Activated CD8-positive, alpha-beta memory T cell treated with anti-CD3 and anti-CD28 coated beads for 24 hours (primary cell): ENCODE data around the gene DNMT3B.
"Not testable (repeated sequence)": the region's sequence is repeated elsewhere in the genome, so short reads cannot be mapped to it uniquely, and the experiment has no call there.

Experiments
- DNase-seq: peaks from one replicate; pipeline ENCODE4 v3.0.0-alpha.2; 2020

The DNMT3B gene

DNA sequence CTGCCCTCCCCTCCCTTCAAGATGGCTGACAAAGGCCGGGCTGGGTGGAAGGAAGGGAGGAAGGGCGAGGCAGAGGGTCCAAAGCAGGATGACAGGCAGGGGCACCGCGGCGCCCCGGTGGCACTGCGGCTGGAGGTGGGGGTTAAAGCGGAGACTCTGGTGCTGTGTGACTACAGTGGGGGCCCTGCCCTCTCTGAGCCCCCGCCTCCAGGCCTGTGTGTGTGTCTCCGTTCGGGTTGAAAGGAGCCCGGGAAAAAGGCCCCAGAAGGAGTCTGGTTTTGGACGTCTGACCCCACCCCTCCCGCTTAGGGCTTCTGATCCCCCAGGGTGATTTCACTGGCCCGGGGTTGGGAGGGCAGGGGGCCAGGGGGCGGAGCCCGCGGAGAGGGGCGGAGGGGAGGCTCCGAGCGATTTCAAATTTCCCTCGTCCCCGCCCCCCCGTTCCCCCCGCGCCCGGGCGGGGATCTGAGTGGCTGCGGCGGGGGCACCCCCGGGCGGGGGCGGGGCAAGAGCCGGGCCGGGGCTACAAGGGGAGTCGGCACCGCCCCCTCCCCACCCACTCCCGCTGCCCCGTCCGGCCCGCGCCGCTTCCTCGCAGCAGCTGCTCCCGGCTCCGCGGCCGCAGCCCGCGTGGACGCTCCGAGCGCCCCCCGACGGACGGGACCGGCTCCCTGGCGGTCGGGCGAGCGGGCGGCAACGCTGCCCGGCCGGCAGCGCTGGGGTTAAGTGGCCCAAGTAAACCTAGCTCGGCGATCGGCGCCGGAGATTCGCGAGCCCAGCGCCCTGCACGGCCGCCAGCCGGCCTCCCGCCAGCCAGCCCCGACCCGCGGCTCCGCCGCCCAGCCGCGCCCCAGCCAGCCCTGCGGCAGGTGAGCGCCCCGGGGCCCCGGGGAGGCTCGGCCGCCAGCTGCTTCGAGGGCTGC is at the start of gene DNMT3B:
TSS of gene DNMT3B (plus strand) at position 555 of the 923 bp plus-strand sequence. CDS start 17,939 bp downstream, outside the sequence.
- peak; percentile 89 for DNase-seq

DNA sequence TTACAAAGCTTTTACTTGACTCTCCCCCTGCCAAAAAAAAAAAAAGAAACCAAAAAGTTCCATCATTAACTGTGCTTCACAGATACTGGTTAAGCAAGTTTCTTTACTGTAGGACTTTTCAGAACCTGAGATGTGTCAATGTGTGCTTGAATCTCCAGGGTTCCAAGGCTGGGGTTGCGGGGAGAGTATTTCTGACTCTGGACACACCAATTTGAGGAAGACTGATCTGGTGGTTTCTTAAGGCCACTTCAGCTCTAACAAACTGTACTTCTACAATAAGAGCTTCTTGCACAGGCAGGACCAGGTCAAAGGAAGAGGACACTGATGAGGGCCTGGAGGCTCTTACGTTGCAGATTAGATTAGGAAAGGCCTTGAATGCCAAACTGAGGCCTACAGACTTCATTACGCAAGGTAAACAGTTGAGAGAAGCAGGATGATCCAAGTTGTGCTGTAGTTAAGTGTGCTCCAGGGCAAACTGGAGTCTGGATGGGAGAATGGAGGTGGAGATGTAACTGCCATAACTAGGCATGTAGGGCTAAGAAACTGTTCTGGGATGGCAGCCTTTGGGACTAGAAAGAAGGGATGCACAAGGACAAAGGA is 43.3 kb upstream of the DNMT3B start:
- no peak for DNase-seq

DNA sequence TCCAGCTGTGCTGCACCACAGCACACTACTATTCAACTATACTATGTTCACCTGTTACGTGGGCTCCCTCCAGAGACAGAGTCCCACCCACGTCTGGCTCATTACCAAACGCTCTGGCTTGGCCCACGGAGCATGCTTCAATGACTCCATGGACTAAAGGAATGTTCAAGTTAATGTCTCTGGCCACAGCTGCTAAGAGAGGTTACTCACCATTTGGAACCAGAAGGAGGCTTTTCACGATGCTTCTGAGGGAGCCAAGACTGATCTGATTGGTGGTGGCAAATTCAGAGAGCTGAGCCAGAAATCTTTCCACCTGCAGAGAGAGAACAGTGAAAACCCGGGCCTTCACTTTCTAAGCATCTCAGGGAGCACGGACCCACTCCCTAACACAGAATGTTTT is 34.5 kb upstream of the DNMT3B start:
- no peak for DNase-seq

DNA sequence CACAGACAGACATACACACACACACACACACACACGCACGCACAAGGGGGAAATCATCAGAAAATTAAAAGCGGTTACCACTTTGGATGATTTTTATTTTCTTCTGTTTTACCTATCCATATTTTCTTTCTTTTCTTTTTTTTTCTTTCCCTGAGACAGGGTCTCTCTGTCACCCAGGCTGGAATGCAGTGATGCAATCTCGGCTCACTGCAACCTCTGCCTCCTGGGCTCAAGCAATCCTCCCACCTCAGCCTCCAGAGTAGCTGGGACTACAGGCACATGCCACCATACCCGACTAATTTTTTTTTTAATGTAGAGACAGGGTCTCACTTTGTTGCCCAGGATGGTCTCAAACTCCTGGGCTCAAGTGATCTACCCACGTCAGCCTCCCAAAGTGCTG is 33.8 kb upstream of the DNMT3B start:
- not testable (repeated sequence) for DNase-seq

DNA sequence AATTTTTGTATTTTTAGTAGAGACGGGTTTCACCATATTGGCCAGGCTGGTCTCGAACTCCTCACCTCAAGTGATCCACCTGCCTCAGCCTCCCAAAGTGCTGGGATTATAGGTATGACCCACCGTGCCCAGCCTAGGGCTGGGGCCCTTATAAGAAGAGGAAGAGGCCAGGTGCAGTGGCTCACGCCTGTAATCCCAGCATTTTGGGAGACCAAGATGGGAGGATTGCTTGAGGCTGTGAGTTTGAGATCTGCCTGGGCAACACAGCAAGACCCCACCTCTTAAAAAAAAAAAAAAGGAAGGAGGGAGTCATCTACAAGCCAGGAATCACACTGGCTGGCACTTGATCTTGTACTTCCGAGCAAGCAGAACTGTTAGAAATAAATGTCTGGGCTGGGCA is 32.9 kb upstream of the DNMT3B start:
- not testable (repeated sequence) for DNase-seq

DNA sequence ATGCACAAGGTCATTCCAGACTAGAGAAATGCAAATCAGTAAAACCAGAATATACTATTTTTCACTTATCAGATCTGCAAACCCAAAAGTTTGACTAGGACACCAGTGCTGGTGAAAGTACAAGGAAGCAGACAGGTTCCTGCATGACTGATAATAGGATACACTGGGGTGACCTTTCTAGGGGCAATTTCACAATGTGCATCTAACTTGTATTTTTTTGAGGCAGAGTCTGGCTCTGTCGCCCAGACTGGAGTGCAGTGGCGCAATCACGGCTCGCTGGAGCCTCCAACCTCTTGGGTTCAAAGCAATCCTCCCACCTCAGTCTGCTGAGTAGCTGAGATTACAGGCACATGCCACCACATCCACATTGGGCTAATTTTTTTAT is 30.3 kb upstream of the DNMT3B start:
- DNase-seq, result no peak

DNA sequence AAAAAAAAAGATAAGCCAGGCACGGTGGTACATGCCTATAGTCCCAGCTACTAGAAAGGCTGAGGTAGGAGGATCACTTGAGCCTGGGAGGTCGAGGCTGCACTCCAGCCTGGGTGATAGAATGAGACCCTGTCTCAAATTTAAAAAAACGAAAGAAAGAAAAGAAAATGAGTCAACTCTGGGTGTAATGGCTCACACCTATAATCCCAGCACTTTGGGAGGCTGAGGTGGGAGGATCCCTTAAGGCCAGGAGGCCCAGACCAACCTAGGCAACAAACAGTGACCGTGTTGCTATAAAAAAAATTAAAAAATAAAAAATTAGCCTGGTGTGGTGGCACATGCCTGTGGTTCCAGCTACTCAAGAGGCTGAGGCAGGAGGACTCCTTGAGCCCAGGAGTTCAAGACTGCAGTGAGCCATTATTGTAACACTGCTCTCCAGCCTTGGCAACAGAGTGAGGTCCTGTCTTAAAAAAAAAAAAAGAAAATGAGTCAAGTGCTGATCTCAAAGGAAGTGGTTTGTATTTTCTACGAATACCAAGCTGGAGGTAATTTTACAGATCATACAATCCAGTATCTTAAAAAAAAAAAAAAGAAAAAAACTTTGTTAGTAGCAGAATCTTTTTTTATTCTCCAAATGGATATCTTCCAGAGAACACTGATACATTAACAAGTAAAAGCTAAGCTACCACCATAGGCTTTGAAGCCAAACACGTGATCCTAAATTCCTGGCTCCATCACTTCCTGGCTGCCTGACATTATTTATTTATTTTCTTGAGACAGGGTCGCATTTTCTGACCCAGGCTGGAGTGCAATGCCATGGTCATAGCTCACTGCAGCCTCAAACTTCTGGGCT is 24.6 kb upstream of the DNMT3B start:
- DNase-seq, result peak; percentile 67

DNA sequence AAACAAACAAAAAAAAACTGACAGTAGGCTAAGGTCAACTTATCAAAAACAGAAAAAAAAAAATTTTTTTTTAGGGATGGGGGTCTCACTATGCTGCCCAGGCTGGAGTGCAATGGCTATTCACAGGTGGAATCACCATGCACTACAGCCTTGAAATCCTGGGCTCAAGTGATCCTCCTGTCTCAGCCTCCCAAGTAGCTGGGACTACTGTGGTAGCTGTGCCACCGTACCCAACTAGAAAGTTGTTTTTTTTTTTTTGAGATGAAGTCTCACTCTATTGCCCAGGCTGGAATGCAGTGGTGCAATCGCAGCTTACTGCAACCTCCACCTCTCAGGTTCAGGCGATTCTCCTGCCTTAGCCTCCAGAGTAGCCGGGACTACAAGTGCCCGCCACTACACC is 21.0 kb upstream of the DNMT3B start:
- no peak for DNase-seq

DNA sequence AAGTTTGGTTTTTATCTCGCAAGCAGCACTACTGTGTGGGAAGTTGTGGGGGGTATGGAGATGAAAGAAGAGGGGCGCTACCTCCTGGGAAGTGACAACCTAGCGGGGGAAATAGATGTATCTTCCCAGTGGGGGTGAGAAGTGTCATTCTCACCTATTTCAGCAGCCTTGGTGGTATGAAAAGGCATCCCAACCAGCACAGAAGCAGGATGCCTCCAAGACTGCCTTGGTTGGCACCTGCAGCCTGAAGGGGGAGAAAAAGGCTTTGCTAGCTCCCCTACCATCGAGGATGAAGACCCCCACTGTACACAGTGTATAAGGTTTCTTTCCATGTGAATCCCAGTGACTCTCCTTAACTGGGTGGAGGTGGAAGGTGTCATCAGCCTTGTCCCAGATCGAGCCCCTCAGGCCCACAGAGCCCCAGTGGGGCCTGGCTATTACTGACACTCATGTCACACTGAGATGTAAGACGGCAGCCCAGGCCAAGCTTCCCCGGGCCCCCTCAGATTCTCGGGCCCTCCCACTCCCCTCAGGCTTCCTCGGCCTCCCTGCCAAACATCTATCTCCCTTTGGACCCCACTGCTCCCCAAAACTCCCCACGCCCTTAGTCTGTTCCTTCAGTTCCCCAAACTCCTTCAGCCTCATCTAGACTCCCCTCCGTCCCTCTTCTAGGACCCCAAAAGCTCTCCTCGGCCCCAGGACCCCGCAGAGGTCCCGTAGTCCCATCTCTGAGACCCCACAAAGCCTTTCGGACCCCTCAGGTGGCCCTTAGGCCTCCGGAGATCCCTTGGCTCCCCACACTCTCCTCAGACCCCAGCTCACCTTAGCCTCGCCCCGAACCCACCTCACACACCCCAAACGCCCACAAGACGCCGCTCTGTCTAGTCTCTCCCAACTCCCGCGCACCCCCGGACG is 19.6 kb upstream of the DNMT3B start:
- DNase-seq, result peak; percentile 70

DNA sequence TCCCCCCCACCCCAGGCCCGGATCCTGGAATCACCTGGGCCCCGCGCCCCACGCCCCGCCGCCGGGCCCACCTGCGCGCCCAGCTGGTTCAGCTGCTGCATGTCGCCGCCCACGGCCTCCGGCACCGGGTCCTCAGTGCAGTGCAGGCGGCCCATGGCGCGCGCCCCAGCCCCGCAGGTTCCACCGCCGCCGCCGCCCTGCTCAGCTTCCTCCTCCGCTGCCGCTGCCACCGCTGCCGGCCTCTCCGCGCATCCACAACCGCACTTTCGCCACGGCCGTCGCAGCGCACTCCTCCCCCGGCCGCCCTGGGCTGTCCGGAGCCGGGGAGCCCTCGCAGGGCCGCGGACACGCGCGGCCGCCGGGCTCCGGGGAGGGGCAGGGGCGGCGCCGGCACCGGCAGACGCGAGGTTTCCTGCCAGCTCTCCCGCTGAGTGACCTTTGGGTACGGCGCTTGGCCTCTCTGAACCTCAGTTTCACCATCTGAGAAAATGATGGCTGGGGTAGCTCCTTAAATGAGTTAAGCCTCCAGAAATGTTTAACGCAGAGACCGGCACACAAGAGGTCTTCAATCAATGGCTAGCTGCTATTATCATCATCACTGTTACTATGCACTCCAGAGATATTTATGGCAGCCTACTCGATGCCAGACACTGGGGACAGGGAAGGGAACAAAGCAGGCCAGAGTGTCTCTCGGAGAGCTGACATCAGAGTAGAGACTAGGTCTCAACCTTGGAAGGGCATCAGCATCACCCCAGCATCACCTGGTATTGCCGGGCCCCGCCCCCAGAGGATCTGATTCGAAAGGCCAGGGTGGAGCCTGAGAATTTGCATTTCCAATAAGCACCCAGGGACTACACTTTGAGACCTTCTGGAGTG is 18.7 kb upstream of the DNMT3B start, which contains the start of gene COMMD7:
TSS of gene COMMD7 (minus strand) at position 231 of the 876 bp plus-strand sequence. CDS start at position 155, 76 bp downstream.
- DNase-seq, result peak; percentile 83

DNA sequence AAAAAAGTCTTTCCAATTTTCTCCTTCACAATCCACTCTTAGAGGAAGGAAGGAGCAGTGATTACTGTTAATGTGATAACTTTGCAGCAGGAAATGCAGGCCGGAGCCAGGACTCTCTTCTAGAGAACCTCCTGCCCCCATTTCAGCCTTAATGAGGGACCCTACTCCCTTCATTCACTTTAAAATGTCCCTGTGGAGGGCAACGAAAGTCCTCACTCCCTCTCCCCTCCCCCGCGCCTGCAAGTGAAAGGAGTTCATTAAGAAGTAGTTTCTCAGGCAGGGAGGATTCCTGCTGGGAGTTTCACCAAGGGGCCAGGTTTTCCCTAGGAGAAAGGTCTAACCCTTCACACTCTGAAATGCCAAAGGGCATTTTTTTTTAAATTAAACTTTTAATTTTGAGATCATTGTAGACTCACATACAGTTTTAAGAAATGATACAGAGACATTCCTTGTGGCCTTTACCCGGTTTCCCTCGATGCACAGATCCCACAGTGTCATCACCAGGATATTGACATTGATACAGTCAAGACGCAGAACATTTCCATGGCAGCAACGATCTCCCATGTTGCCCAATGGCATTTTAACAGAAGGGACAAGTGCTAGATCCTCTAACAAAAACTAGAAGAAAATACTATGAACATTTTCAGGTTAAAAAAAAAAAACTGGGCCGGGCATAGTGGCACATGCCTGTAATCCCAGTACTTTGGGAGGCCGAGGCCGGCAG is 12.1 kb upstream of the DNMT3B start:
- DNase-seq, result no peak

DNA sequence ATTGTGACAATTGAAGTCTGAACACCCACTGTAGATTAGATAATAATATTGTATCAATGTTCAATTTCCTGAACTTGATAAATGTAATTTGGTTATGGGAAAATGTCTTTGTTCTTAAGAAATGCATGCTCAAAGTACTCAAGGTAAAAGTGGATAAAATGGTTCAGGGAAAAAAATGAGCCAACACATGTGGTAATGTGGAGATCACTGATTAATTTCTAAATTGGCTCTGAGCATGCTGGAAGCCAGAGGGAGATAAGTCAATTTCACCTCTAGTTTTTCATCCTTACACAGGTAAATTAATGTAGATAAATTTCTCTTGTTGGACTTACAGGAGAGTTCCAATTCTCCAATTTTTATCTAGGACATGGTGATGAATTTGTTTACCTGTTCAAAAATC is 10.9 kb upstream of the DNMT3B start:
- DNase-seq, result no peak

DNA sequence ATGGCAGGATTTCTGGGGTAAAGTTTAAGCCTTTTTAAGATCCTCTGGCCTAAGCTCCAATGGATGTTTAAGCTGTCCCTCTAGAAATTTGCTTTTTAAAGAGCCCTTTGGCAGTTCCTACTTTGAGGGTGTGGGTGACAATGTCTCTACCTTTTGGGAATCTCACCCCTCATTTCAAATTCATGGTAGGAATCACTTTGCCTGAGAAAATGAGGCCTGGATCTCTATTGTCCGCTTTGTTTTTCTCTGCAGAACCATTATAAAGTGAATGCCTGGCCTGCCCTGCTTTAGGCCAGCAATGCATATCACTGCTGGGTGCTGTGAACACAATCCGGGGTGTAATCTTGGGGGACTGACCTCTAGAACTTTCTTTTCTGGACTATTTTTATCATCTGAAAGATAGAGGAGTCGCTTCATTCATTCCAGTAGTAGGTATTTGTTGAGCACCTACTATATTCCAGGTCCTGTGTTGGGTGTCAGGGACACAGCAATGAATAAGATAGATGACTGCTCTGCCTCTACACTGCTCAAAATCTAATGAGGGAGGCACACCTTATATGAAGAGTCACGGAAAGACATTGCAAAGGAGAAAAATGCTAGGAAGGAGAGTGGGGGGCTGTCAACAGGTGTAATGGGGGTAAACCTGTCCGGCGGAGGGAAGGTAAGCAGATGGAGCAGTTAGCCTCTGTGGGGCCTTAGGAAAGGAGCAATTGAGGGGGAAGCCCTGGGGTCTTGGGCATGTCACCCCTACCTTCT is 10.3 kb upstream of the DNMT3B start:
- no peak for DNase-seq

DNA sequence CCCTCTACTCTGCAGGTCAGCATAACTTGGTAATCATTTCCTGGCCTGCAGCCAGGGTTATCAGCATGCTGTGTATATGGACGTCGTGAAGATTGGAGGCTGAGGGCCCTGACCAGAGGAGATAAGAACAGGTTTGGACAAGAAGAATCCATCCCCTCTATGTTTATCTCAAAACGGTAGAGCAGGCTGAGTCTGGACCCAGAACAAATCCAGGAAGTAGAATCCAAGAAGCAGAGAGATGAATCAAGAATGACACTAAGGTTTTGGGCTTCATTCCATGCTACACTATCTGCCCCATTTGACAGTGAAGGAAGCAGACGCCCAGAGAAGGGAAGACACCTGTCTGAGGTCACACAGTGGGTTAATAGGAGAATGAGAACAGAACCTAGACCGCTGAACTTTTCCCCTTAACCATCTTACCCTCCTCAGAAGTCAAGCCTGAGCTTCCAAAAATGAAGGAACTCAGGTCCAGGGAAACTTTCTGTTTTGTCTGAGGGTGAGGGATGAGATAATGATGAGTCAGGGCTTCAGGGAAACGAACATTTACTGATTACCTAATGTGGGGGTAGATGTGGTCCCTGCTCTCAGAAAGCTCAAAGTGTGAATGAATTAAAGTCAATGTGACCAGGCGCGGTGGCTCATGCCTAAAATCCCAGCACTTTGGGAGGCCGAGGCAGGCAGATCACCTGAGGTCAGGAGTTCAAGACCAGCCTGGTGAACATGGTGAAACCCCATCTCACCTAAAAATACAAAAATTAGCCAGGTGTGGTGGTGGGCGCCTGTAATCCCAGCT is 9.5 kb upstream of the DNMT3B start:
- no peak for DNase-seq

DNA sequence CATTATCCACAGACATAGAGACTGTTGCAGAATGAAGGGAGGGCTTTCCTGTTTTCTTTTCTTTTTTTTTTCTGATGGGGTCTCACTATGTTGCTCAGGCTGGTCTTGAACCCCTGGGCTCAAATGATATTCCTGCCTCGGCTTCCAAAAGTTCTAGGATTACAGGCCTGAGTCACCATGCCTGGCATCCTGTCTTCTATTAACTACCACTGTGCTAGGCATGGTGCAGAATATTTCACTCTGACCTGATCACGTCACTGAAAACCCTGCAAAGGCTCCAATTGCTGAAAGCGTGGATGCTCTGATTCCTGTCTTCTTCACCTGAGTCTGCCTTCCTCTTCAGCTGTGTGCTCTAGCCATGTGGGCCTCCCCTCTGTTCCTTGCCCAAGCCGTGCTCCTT is 8.5 kb upstream of the DNMT3B start:
- DNase-seq, result no peak

DNA sequence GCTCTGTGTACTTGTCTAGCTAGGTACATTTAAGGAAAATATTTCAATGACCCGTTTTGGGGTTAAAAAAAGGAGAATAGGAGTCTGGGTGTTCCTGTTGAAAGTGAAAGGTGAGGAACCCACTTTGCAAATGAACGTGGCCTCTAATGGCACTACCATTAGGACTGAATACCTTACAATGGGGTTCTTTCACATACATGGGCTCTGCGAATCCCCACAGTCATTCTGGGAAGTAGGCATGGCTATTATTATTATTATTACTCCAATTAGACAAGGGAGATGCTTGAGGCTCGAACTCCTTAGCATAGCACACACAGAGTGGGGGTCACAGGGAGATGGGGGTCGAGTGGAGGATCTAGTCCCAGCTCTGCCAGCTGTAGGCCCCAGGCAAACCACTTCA is 6.0 kb upstream of the DNMT3B start:
- no peak for DNase-seq

DNA sequence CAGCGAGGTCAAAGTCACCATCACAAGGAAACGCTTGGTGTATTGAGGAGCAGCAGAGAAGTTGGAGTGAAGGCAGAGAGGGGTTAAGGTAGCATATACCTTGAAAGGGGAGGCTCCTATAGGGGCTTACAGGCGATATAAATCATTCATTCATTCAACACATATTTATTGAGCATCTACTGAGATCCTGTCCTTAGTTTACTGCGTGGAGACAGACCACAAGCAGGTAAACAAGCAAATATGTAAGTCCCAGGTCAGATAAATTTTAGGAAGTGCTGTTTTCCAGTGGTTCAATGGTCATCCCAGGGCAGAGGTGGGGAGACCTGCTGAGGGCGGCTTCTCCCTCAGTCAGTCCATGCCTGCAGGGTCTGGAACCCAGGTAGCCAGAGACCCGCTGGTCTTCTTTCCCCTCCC is 761 bp upstream of the DNMT3B start:
- DNase-seq, result no peak

DNA sequence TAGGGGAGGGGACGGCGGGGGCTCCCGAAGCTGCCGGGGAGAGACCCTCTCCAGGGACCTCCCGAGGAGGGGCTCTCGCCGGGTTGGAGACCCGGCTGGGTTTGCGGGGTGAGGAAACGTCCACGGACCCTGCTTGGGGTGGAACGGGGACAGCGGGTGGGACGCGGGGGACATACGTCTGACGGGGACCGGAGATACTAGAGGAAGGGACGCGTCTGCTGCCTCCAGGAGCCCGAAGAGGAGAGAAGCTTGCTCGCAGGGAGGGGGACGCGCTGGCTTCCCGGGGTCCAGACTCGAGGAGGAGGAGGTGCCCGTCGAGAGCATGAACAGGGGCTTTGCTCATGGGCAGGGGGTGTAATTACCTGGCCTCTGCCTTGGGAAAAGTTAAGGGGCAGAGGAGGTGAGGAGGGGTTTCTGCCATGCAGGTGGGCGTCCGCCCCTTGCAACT is 593 bp downstream of the DNMT3B start:
- DNase-seq, result peak; percentile 78
